KBM-7 (cell line): ENCODE measurements around the gene ARL5C.
"Not testable (repeated sequence)": the region's sequence is repeated elsewhere in the genome, so short reads cannot be mapped to it uniquely, and the experiment has no call there.

ENCODE experiments used
- DNase-seq: peaks from one replicate; pipeline ENCODE4 v3.0.0-alpha.2; 2015
- in situ Hi-C: fragments of 300-500 bp; cut with MboI; formaldehyde crosslinking; loops from 2 replicates; pipeline ENCODE4 v1.14.3; 2020; ENCODE audit warnings: low sequenced_read_pairs, low pct_unique_long_range_greater_than_20kb, mixed read lengths

Gene ARL5C

GRCh38 chr17:39123627-39124026 lies 42.3 kb downstream of the ARL5C start:
- in situ Hi-C loops, result no loop called here
- DNase-seq, result no peak

GRCh38 chr17:39122991-39123390 lies 43.0 kb downstream of the ARL5C start:
- DNase-seq, result no peak
- in situ Hi-C loops, result no loop called here

- DNase-seq, in situ Hi-C loops: not testable (repeated sequence)
Measured at GRCh38 chr17:39121919-39122318, 44.0 kb downstream of the ARL5C start.

- in situ Hi-C loops, result no loop called here
- DNase-seq, result peak; percentile 39
Measured at GRCh38 chr17:39118674-39119419, 47.1 kb downstream of the ARL5C start.

GRCh38 chr17:39116224-39116623 lies 49.7 kb downstream of the ARL5C start:
- no peak for DNase-seq
- in situ Hi-C loops, result no loop called here

GRCh38 chr17:39115135-39115534 lies 50.8 kb downstream of the ARL5C start:
- in situ Hi-C loops, result no loop called here
- no peak for DNase-seq

GRCh38 chr17:39114723-39115122 lies 51.2 kb downstream of the ARL5C start:
- in situ Hi-C loops, result no loop called here

GRCh38 chr17:39113871-39114270 lies 52.1 kb downstream of the ARL5C start:
- in situ Hi-C loops, result no loop called here
- DNase-seq, result no peak

More at GRCh38 chr17:39114723-39115122, 51.2 kb downstream of the ARL5C start:
- no peak for DNase-seq

GRCh38 chr17:39110435-39111136 lies 55.4 kb downstream of the ARL5C start:
- DNase-seq, result no peak
- in situ Hi-C loops, result no loop called here

GRCh38 chr17:39108461-39109375 lies 57.2 kb downstream of the ARL5C start:
- in situ Hi-C loops, result no loop called here
- no peak for DNase-seq

- no peak for DNase-seq
- in situ Hi-C loops, result no loop called here
Measured at GRCh38 chr17:39107973-39108372, 58.0 kb downstream of the ARL5C start.

- DNase-seq, result no peak
- in situ Hi-C loops, result no loop called here
Measured at GRCh38 chr17:39107155-39107554, 58.8 kb downstream of the ARL5C start.
